Mucosa of stomach (tissue), 1 donor: ENCODE results near the gene SENP1.

Source experiments
- H3K27me3 ChIP-seq: one replicate; pipeline ENCODE4 v1.7.0; 2013; ENCODE audit warnings: mild to moderate bottlenecking, low read length; ENCODE audit not compliant: control insufficient read depth, insufficient read depth
- H3K36me3 ChIP-seq: one replicate; pipeline ENCODE4 v1.7.0; 2013; ENCODE audit warnings: low read length; ENCODE audit not compliant: control insufficient read depth, insufficient read depth
- H3K4me1 ChIP-seq: one replicate; pipeline ENCODE4 v1.7.0; 2013; ENCODE audit warnings: mild to moderate bottlenecking, low read length; ENCODE audit not compliant: control insufficient read depth, insufficient read depth
- H3K4me3 ChIP-seq: one replicate; pipeline ENCODE4 v1.7.0; 2013; ENCODE audit warnings: low read length
- H3K9ac ChIP-seq: one replicate; pipeline ENCODE4 v1.7.0; 2013; ENCODE audit warnings: mild to moderate bottlenecking, low read length, moderate library complexity
- H3K9me3 ChIP-seq: one replicate; pipeline ENCODE4 v1.7.0; 2013; ENCODE audit warnings: mild to moderate bottlenecking, low read length, moderate library complexity; ENCODE audit not compliant: control insufficient read depth
- donor health status: Pancreatic carcinoma.

The SENP1 gene

GRCh38 chr12:48017921-48018617, 87.8 kb downstream of the SENP1 start:
- Histone ChIP-seq H3K4me3 (no peak overlapping the region), H3K9ac (no peak overlapping the region), H3K9me3 (no peaks in the 10 kb centered on the region), H3K36me3 (no peaks in the 10 kb centered on the region), H3K4me1 (peaks cover 7% of the 10 kb centered on the region), H3K27me3 (no peaks in the 10 kb centered on the region)

GRCh38 chr12:48017496-48017895, 88.4 kb downstream of the SENP1 start:
- Histone ChIP-seq H3K4me1 (peaks cover under 1% of the 10 kb centered on the region), H3K9me3 (no peaks in the 10 kb centered on the region), H3K27me3 (no peaks in the 10 kb centered on the region), H3K4me3 (no peak overlapping the region), H3K9ac (no peak overlapping the region), H3K36me3 (no peaks in the 10 kb centered on the region)

- Histone ChIP-seq H3K9me3 (no peaks in the 10 kb centered on the region), H3K9ac (no peak overlapping the region), H3K4me1 (no peaks in the 10 kb centered on the region), H3K27me3 (no peaks in the 10 kb centered on the region), H3K4me3 (no peak overlapping the region), H3K36me3 (no peaks in the 10 kb centered on the region)
Measured at GRCh38 chr12:48016373-48017020, 89.4 kb downstream of the SENP1 start.

GRCh38 chr12:48015954-48016353, 89.9 kb downstream of the SENP1 start:
- Histone ChIP-seq H3K9ac (no peak overlapping the region), H3K4me3 (no peak overlapping the region), H3K9me3 (no peaks in the 10 kb centered on the region), H3K4me1 (no peaks in the 10 kb centered on the region), H3K27me3 (no peaks in the 10 kb centered on the region), H3K36me3 (no peaks in the 10 kb centered on the region)

- Histone ChIP-seq H3K9me3 (no peaks in the 10 kb centered on the region), H3K36me3 (no peaks in the 10 kb centered on the region), H3K27me3 (no peaks in the 10 kb centered on the region), H3K9ac (no peak overlapping the region), H3K4me1 (no peaks in the 10 kb centered on the region), H3K4me3 (no peak overlapping the region)
Measured at GRCh38 chr12:48015129-48015528, 90.8 kb downstream of the SENP1 start.

- no peaks in the 10 kb centered on the region for H3K4me1 ChIP-seq
- no peak overlapping the region for H3K9ac ChIP-seq
- no peaks in the 10 kb centered on the region for H3K9me3 ChIP-seq
- H3K4me3 ChIP-seq = no peak overlapping the region
- peaks cover 15% of the 10 kb centered on the region for H3K27me3 ChIP-seq
- H3K36me3 ChIP-seq = no peaks in the 10 kb centered on the region
Measured at GRCh38 chr12:48013287-48013686, 92.6 kb downstream of the SENP1 start.

- H3K36me3 ChIP-seq = no peaks in the 10 kb centered on the region
- H3K27me3 ChIP-seq = peaks cover 22% of the 10 kb centered on the region
- no peak overlapping the region for H3K4me3 ChIP-seq
- H3K4me1 ChIP-seq = no peaks in the 10 kb centered on the region
- H3K9me3 ChIP-seq = no peaks in the 10 kb centered on the region
- no peak overlapping the region for H3K9ac ChIP-seq
Measured at GRCh38 chr12:48012070-48012469, 93.8 kb downstream of the SENP1 start.

- no peaks in the 10 kb centered on the region for H3K36me3 ChIP-seq
- no peaks in the 10 kb centered on the region for H3K9me3 ChIP-seq
- H3K4me3 ChIP-seq = no peak overlapping the region
- no peaks in the 10 kb centered on the region for H3K4me1 ChIP-seq
- H3K27me3 ChIP-seq = peaks cover 31% of the 10 kb centered on the region
- no peak overlapping the region for H3K9ac ChIP-seq
Measured at GRCh38 chr12:48010366-48010970, 95.4 kb downstream of the SENP1 start.

- Histone ChIP-seq H3K4me1 (peaks cover 6% of the 10 kb centered on the region), H3K27me3 (peaks cover 41% of the 10 kb centered on the region), H3K9me3 (no peaks in the 10 kb centered on the region), H3K36me3 (no peaks in the 10 kb centered on the region), H3K4me3 (no peak overlapping the region), H3K9ac (no peak overlapping the region)
Measured at GRCh38 chr12:48009471-48009870, 96.4 kb downstream of the SENP1 start.

GRCh38 chr12:48008950-48009349, 96.9 kb downstream of the SENP1 start:
- Histone ChIP-seq H3K27me3 (peaks cover 46% of the 10 kb centered on the region), H3K36me3 (no peaks in the 10 kb centered on the region), H3K4me3 (no peak overlapping the region), H3K9me3 (no peaks in the 10 kb centered on the region), H3K4me1 (peaks cover 8% of the 10 kb centered on the region), H3K9ac (no peak overlapping the region)

- Histone ChIP-seq H3K4me3 (no peak overlapping the region), H3K27me3 (peaks cover 52% of the 10 kb centered on the region), H3K4me1 (peaks cover 8% of the 10 kb centered on the region), H3K36me3 (no peaks in the 10 kb centered on the region), H3K9ac (no peak overlapping the region), H3K9me3 (no peaks in the 10 kb centered on the region)
Measured at GRCh38 chr12:48008349-48008748, 97.5 kb downstream of the SENP1 start.

GRCh38 chr12:48007206-48007605, 98.7 kb downstream of the SENP1 start:
- no peaks in the 10 kb centered on the region for H3K9me3 ChIP-seq
- peaks cover 64% of the 10 kb centered on the region for H3K27me3 ChIP-seq
- H3K9ac ChIP-seq = no peak overlapping the region
- H3K4me3 ChIP-seq = no peak overlapping the region
- H3K4me1 ChIP-seq = peaks cover 20% of the 10 kb centered on the region
- no peaks in the 10 kb centered on the region for H3K36me3 ChIP-seq
